Activated T-helper 9 cell treated with anti-CD3 and anti-CD28 coated beads, Interleukin-2, amount 50 U/mL, for 16 hours (primary cell): ENCODE measurements around the gene TAOK2.
"Not testable (repeated sequence)": the region's sequence is repeated elsewhere in the genome, so short reads cannot be mapped to it uniquely, and the experiment has no call there.

Source experiments
- DNase-seq: peaks from one replicate; pipeline ENCODE4 v3.0.0-alpha.2; 2020; ENCODE audit warnings: low read depth

TAOK2 gene

GRCh38 chr16:29973384-29974246 is at the start of gene TAOK2:
Gene TAOK2 (plus strand): TSS chr16:29973868. CDS start chr16:29977773, 3,905 bp downstream.
- DNase-seq: peak; percentile 95

- DNase-seq: no peak
Observed at GRCh38 chr16:29925105-29925756, 48.4 kb upstream of the TAOK2 start.

GRCh38 chr16:29925781-29926710 is 47.6 kb upstream of the TAOK2 start, which contains the start of gene KCTD13:
Gene KCTD13 (minus strand): TSS chr16:29926226. CDS start chr16:29926033, 193 bp downstream.
- peak; percentile 85 for DNase-seq

- DNase-seq: no peak
Observed at GRCh38 chr16:29926711-29927052, 47.0 kb upstream of the TAOK2 start.

- no peak for DNase-seq
Observed at GRCh38 chr16:29927070-29927905, 46.4 kb upstream of the TAOK2 start.

GRCh38 chr16:29931750-29932149 is 41.9 kb upstream of the TAOK2 start:
- not testable (repeated sequence) for DNase-seq

- DNase-seq: no peak
Observed at GRCh38 chr16:29940656-29941055, 33.0 kb upstream of the TAOK2 start.

GRCh38 chr16:29943846-29944799 is 29.5 kb upstream of the TAOK2 start:
- DNase-seq: no peak

- DNase-seq: no peak
Observed at GRCh38 chr16:29947897-29948296, 25.8 kb upstream of the TAOK2 start.

- no peak for DNase-seq
Observed at GRCh38 chr16:29950806-29951461, 22.7 kb upstream of the TAOK2 start.

GRCh38 chr16:29951625-29952365 is 21.9 kb upstream of the TAOK2 start:
- no peak for DNase-seq

- DNase-seq: no peak
Observed at GRCh38 chr16:29958756-29959155, 14.9 kb upstream of the TAOK2 start.

- no peak for DNase-seq
Observed at GRCh38 chr16:29959293-29959692, 14.4 kb upstream of the TAOK2 start.

GRCh38 chr16:29959821-29960220 is 13.8 kb upstream of the TAOK2 start:
- not testable (repeated sequence) for DNase-seq

- DNase-seq: no peak
Observed at GRCh38 chr16:29961127-29961478, 12.6 kb upstream of the TAOK2 start.

- DNase-seq: peak; percentile 91
Observed at GRCh38 chr16:29961479-29962343, 12.0 kb upstream of the TAOK2 start, which contains the start of gene TMEM219. Gene TMEM219 (plus strand): TSS chr16:29962079. CDS start chr16:29963144, 1,065 bp downstream.

- DNase-seq: no peak
Observed at GRCh38 chr16:29962344-29962994, 11.2 kb upstream of the TAOK2 start.
